ENCODE results near the gene SAP25.

GRCh38 chr7:100582650-100583049, 8.9 kb upstream of the SAP25 start:
- TF ChIP-seq EZH2phosphoT487 (IDR thresholded peaks at IDR 0.05; ENCODE audit: low read depth) (no peak), CTCF (IDR thresholded peaks at IDR 0.05; ENCODE audit: low read depth, low read length) (no peak)
